GM04504 (cell line): ENCODE measurements around the gene LAMB2.

ENCODE experiments used
- DNase-seq: peaks from one replicate; pipeline ENCODE4 v3.0.0-alpha.2; 2012; ENCODE audit warnings: low read depth

Gene LAMB2

DNA sequence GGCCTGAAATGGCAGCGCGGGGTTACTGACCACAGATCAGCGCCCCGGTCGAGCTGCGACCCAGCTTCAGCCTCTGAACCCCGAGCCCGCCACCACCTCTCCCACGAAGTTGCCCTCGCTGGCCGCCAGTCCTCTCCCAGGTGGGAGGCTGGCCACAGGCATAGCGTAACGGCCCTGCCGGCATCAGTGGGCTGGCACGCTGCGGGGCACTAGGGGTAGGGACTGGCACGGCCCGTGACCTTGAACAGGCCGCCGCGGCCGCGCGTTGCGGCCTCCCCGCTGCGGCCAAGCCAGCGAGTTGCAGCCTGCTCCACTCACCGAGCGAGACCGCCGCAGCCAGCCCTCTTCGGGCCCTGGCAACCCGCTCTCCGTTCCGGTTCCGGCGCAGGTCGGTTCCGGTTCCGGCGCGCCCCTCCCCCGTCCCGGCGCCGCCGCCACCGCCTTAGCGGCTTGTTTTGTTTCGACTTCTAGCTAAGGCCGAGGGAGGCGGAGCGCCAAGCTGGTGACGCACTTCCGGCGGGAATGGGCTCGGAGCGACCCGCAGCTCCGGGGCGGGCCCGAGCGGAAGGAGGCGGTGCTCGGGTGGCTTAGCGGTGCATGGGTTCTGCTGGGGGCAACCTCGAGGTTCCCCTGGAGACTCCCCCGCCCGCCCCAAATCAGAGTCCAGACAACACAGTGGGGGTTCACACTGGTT is 12.3 kb downstream of the LAMB2 start, which contains the start of gene USP19:
Gene USP19 (minus strand): TSS at position 386 of the 694 bp plus-strand sequence. CDS start 1,678 bp downstream, outside the sequence.
- peak; percentile 82 for DNase-seq

DNA sequence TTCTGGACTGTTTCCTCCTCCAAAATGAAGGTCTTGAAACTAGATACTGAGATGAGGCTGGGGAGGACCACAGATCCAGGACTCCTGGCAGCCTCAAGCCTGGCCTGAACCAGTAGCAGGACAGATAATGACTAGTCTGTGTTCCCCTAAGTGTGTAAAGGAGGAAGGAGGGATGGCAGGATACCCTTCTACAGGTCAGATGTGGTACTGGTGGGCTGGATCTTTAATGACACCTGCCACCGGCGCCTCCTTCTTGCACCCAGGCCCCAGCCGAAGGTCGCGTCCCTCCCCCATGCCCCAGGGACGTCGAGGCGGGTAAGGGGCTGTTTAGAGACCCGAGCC is 12.8 kb downstream of the LAMB2 start:
- DNase-seq, result no peak

DNA sequence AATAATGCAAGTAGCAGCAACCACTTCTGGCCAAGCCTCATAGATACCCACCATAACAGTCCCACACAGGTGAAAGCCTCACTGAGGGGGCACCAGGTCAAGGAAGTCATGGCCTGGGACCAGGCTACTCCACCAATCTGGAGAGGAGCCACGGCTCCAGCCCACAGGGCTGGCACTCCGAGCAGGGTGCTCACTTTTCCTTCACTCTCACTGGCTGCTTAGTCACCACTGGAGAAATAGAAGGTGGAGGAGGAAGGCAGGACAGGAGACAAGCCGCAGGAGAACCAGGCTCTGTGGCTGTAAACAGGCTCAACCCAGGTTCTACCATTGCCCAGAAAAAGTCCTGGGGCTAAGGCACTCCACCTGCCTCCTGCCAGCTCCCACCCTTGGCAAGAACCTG is 13.4 kb downstream of the LAMB2 start:
- DNase-seq, result no peak

DNA sequence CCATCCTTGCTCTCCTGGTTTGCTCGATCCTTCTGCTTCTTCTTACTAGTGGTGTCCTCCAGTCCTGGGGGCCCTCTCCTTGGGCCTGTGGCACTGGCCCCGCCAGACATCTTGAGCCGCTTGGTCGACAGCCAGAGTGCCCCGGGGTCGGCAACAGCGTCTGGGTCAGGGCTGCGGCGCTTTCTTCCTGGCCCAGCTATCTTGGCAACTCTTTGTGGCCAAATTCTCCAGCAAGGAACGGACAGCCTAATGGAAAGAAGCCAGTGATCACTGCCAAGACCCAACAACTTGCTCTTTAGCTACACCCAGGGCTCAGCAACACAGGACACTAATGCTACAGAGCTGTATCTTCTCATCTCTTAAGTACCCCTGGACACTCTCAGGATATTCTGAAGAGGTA is 13.8 kb downstream of the LAMB2 start:
- DNase-seq, result no peak

DNA sequence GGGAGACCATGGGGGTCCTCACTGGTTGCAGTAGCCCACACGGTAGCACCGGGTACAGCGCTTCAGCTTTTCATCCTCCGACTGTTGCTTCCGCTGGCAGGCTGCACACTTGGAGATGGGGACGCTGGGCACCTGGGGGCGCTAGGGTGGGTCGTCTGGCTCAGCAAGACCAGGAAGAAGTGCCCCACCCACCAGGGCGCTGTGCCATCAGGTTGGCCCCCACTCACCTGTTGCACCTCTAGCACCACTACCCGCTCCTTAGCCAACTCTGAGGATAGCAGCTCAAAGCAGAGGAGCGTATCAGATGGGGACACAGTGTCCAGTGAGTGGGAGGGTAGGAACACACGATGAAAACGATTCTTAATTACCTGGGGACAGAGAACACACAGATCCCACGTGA is 20.6 kb downstream of the LAMB2 start:
- DNase-seq, result no peak

DNA sequence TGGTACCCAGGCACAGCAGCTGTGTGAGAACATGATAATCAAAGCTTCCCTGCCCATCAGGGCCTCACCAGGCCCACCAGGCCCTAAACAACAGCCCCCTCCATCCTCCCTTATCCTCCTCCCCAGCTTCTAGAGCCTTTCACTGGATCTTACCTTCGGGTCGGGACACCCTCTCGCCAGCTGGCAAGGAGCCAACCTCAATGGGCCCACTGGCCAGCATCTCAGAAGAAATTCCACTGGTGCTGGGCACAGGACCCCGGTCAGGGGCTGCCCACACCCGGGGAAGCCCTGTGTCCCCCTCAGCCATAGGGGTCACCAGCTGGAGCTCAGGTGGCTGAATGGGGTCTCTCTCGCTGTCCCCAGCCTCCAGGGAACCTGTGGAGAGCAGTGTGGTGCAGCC is 21.5 kb downstream of the LAMB2 start:
- no peak for DNase-seq

DNA sequence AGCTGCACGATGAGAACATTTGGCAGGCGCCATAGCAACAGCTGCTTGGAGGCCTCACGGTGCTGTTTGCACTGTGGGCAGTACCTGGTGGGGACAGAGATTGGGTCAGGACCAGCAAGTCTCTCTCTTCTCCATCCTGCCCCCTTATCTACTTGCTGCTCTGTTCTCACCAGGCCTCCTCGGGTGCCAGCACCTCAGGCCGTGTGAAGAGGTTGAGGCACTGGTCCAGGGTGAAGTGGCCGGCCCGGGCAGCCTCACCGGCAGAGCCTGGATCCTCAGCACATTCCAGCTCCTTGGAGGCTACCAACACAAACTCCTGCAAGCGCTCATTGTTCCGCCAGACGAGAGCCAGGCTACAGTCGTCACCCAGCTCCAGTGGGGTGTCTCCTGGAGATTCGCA is 22.1 kb downstream of the LAMB2 start:
- DNase-seq, result no peak

DNA sequence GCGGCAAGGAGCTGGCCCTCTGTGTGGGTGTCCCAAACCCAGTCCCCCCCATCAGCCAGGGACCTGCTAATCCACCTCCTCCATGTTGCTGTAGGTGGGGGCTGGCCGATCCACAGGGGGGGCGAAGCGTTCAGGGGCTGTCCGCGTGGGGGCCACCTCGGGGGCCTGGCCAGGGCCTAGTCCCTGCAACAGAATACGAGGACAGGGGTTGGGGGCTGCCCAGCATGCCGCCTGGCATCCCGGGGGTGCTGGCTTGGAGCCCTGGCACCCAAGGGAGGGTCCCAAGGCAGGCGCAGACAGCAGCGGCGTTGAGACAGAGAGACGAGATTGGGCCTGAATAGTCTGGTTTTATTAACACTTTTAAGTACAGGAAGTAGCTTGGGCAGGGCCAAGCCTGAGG is 24.5 kb downstream of the LAMB2 start:
- no peak for DNase-seq

DNA sequence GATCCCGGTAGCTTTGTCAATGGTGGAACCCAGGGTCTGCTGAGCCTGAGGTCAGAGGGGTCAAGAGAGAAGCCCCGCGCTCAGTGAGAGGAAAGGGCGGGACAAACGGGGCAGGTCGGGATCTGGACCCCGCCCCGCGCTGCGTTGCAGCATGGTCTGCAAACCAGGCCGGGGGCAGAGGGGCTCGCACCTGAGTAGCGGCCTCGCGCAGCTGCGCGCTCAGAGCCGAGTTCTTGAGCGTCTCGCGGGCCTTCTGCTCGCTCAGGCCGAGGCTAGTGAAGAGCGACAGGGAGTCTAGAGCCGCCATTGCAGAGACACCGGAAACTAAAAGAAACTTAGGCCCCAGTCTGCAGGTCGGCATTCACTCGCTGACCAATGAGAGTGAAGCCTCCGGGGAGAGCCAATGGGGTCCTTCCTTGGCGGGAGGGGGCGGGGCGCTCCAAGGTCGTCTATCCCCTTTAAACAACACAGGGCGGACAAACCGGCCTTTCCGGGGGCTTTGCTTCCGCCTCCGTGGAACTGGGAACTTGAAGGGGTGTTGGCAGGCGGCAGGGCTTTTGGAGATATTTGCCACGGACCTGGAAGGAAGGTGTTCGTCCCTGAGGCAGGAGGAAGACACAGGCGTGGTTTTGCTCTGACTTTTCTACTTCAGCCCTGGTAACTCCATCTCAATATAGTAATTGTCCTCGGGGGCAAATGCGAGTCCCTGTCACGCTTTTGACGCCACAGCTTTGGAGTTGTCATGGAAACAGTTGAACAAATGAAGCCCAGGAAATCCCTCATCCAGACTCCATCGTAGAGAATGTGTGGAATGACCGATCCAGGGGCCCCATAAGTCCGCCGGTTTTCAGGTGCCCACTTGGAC is 28.2 kb downstream of the LAMB2 start, which contains the start of gene QARS1:
Gene QARS1 (minus strand): TSS at position 331 of the 865 bp plus-strand sequence. CDS start 24 bp downstream, at position 307.
- DNase-seq, result peak; percentile 82

DNA sequence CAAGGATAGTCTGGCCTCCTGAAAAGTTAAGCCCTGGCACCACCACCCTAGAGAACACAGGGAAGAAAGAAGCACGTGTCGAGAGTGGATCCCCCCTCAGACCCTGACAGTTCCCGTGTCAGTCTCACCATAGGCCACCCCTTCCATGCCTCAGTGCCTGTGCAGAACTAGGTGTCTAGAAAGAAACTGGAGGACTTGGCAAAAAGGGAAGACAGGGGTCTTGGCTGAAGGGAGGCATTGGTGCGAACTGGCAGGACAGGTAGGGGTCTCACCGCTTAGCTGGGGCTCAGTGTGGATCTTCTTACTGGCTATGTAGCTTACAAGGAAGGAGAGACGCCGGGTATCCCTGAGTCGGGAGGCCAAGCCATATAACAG is 28.8 kb downstream of the LAMB2 start:
- DNase-seq, result no peak

DNA sequence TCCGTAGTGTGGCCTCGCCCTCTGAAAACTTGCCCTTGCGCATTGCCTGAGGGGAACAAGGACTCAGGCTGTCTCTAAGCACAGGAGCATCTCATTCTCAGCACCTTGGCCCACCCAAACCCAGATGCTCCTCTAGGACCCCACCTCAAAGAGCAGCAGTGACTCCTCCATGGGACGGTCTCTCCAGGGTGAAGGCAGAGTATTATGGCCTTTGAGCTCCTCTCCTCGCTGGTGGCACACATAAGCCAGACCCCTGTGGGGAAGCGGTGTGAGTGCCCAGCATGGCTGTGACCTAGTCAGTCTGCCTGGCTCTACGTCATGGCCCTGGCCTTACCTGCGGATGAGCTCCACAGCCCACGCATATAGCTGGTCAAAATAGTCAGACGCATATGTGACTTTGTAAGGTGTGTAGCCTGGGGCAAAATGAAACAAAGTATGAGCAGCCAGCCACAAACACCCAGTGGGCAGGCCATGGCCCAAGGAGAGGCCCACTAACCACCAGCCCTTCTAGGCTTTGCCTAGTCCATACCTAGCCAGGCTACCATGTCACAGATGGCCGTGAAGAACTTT is 32.7 kb downstream of the LAMB2 start:
- DNase-seq, result no peak

DNA sequence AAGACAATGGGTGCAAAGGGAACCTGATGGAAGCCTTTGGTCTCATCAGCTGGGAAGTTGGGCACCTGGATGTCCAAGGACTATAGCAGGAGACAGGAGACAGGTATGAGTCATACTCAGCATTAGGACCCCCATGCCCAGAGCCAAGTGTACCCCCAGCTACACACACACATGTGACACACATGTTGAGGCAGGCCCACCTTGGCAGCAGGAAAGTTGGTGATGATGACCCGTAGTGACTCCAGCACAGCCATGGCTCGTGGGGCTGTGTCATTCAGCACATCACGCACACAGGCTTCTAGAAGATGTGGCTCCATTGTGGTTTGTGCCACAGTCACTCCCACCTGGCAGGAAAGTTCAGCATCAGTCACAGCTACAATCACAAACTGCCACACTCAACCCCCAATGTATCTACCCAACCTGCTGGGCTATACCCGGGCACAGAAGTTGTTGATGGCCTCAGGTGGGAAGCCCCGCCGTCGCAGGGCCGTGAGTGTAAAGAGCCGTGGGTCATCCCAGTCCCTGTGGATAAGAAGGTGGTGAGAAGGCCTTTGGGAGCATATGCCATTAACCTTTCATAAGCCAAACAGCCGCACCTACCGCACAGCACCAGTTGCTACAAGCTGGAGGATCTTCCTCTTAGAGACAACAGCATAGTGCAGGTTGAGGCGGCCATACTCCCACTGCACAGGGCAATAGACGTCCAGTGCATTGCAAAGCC is 33.8 kb downstream of the LAMB2 start:
- DNase-seq, result no peak

DNA sequence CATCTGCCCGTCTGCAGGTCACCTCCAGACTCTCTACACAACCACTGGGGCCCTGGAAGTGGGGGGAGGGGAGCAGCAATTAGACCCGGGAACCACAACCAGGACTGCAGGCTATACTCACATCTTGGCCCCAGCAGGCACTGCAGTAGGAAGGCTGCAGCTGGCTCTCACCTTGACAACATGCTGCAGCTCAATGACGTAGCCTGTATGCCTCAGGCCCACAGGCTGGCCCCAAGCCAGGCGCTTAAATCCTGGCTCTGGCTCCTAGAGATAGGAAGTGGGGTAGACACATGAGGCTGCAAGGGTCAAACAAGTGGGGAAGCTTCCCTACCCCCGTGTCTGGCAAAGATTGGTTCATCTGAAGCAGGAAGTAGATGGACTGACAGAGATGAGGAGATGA is 34.4 kb downstream of the LAMB2 start:
- DNase-seq, result no peak

DNA sequence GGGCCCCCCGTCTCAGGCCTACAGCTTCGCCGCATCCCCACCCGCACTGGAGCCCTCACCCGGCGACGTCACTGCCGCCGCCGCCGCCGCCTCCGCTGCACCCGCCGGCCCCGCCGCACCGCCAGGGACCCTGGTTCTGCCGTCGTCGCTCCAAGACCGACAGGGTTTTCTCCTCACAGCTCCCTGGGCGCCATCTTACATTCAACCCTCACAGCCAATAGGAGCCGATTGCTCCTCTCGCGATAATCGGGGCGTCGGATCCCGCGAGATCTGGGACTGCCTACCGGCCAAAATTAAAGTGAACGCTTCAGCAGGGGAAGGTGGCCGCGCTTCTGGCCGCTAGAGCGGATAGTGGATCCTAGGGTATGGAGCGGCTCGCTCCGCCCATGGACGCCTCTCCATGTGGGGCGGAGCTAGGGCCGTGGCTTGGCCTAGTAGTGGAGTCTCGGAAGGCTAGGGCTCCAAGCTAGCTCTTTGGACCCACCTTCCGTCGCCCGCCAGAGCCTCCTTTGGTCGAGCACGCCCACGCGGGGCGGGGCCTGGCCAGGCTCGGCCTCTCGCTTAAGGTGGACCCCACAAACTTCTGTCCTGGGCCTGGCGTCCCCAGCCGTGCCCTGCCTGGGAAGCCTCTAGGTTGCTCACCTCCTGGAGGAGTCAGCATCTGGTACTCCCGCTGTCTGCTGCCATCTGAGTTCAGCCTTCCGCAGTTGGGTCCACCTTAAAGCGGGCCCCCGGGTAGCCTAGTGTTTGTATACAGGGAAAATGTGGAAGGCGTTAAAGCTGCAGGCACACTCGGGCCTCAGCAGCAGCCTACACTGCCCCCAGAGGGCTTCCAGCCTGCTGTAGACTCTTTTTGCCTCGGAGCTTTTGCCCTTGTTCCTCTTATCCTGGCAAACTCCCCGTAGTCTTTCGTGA is 38.7 kb downstream of the LAMB2 start, which contains the start of gene QRICH1:
Gene QRICH1 (minus strand): TSS at position 219 of the 915 bp plus-strand sequence. CDS start 17,054 bp downstream, outside the sequence.
- peak; percentile 96 for DNase-seq

DNA sequence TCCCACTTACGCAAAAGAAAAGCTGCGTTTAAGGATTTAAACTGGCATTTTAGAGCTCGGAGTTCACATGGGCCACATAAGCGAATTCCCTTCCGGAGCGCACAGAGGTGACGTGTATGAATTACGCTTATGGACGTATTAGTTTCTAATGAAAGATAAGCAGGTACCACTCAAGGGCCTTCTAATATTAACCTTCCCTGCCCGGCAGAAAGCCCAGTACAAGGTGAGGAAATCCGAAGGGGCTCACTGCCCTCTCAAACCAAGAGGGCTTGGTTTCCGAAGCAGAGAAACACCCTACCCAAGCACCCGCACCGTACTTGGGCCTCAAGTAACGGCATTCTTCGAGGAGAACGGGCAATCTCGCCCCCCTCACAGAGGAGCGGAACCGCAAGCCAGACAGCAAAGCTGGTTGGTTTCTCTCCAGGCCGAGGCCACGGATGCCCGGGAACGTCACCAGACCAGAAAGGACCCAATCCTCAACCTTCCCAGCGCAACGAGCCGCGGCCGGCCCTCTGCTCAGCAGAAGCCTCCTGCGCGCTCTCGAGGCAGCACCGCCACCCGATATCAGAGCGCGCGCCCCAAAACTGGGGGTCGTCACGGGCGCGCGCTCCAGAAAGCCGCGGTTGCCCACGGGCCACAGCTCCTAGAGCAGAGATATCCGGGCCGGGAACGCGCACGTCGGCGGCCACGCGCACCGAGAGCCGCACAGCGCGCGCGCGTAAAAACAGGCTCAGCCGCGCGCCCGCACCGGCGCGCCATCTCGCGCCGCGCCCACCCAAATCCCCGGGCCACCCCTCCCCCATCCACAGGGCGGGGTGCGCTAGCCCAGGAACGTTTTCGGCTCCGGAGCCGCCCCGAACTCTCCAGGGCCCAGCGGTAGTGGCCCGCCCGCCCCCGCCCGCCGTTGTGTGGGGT is 39.7 kb downstream of the LAMB2 start:
- peak; percentile 40 for DNase-seq

DNA sequence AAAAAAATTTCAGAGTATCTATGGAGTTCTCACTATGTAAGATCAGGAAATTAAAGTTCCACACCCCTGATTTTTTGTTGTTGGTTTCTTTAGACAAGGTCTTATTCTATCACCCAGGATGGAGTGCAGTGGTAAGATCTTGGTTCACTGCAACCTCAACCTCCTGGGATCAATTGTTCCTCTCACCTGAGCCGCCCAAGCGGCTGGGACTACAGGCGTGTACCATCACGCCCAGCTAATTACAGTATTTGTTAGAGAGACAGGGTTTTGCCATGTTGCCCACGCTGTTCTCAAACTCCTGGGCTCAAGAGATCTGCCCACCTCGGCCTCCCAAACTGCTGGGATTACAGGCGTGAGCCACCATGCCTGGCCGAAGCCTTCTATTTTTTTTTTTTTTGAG is 51.4 kb downstream of the LAMB2 start:
- no peak for DNase-seq

DNA sequence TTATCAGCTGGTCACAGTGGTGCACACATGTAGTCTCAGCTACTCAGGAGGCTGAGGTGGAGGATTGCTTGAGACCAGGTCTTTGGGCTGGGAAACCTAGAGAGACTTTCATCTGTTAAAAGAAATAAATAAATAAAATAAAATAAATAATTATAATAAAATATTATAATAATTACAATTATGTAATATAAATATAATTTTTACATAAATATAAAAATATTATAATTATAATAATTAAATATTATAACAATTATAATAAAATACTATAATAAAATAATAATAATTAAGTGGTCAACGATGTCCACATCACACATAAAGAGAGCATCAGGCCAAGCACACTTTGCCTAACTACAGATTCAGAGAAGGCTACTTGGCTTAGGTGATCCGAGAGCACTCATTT is 53.6 kb downstream of the LAMB2 start:
- DNase-seq, result no peak

DNA sequence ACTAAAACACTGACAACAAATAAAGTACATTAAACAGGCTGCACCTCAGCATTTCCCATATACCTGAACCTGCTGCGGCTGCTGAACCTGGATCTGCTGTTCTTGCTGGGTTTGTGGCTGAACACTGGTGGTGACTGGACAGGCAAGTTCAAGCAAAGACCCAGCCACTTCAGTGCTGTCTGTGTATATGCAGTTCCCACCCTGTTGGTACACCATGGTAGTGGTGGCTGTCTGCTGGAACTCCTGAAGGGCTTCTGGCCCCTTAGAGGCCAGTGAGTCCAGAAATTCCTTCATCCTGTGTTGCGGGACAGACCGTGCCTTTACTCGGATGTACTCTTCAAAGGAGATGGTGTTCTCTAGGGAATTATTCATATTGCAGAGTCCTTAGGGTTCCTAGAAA is 56.2 kb downstream of the LAMB2 start:
- DNase-seq, result no peak

DNA sequence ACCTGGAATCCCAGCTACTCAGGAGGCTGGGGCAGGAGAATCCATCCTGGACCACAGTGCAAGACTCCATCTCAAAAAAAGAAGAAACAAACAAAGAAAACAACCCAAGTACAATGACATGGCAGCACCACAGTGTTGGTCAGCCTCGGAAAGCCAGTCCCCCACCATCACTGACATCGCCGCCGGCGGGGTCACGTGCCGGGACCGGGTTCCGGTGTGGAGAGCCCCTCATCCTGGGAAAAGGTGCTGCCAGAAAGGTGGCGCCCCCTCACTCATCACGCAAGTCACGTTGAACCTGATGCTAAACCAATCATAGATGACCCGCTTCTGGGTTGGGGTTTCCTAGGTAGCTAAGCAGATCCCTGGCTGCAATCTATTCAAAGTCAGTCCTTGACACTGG is 56.7 kb downstream of the LAMB2 start:
- no peak for DNase-seq
